Raji (cell line): ENCODE measurements around the gene HOGA1.

Source experiments
- POLR2A ChIP-seq: IDR thresholded peaks from 2 replicates; pipeline ENCODE4 v1.6.1; 2011; ENCODE audit warnings: low read depth, low read length, control low read depth; ENCODE audit not compliant: insufficient read depth

The HOGA1 gene

GRCh38 chr10:97584060-97584797 is at the start of gene HOGA1:
Gene HOGA1, plus strand, starts transcription at chr10:97584389. Its CDS starts 315 bp downstream, at chr10:97584704.
- TF ChIP-seq POLR2A, result no peak

GRCh38 chr10:97534746-97535367 is 49.3 kb upstream of the HOGA1 start:
- TF ChIP-seq POLR2A, result no peak

- no peak for TF ChIP-seq POLR2A
Measured at GRCh38 chr10:97537186-97537869, 46.9 kb upstream of the HOGA1 start.

DNA sequence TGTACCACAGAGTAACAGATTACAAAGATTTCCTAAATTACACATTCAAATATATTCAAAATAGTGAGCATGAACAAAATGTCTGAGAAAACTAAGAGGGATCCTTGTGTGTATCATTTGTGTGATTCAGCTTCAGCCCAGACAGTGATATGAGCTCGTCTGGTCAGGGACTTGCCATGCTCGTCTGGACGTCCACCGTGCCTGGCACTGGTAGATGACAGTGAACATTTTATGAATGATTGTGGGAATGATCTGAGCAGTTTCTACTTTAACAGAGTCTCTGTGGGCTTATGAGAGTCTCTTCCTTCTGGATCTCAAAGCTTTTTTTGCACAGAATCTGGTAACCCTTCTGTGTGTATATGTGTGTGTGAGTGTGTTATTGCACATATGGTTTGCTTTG is 45.8 kb upstream of the HOGA1 start:
- TF ChIP-seq POLR2A, result no peak

GRCh38 chr10:97538839-97539238 is 45.4 kb upstream of the HOGA1 start:
- TF ChIP-seq POLR2A, result no peak

- TF ChIP-seq POLR2A, result no peak
Measured at GRCh38 chr10:97539523-97540200, 44.5 kb upstream of the HOGA1 start.

DNA sequence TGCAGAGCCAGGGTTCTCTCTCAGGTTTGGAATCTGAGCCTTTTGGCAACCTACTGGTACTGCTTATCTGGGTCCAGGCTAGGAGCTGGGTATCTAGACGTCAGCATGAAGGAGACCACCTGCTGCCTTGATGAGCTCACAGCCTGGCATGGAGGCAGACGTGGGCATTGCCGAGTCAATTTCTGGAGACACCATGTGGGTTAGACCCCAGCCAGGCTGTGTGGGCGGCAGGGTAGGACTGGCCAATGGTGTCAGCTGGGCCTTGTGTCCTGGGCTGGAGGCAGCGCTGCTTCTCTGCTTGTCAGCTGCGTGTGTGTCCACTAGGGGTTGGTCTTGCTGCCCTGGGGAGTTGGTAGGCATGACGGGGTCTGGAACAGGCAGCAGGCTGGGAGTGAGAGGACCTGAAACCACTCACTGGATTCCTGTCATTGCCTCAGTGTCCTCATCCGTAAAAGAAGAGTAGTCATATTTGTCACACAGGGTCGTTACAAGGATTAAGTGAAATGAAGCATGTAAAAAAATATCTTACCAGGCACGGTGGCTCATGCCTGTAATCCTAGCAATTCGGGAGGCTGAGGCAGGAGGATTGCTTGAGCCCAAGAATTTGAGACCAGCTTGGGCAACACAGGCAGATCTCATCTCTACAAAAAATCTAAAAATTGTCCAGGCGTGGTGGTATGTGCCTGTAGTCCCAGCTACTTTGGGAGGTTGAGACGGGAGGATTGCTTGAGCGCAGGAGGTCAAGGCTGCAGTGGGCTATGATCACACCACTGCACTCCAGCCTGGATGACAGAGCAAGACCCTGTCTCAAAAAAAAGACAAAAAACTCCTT is 43.3 kb upstream of the HOGA1 start:
- no peak for TF ChIP-seq POLR2A

GRCh38 chr10:97542169-97543024 is 41.8 kb upstream of the HOGA1 start:
- TF ChIP-seq POLR2A, result no peak

DNA sequence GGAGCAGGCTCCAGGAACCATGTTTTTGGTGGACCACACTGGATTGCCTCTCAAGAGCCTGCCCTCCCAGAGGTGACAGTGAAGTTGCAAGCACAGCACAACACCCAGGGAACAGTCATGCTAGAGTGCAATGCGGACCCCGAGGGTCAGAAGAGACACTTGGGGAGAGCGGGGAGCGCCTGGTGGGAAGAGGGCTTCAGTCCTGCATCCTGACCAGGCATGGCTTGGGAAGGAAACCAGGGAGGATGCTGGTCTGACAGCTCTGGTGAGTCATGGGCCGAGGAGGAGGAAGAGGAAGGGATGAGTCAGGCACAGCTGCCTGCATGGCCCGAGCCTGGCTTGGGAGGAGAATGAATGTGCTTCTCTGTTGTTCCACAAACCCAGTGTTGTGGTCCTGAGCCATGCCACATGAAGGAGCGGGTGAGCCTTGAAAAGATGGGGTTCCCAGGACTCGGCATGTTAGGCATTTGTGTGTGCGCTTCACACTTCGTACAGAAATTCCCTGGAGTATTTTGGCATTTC is 41.1 kb upstream of the HOGA1 start:
- no peak for TF ChIP-seq POLR2A

- no peak for TF ChIP-seq POLR2A
Measured at GRCh38 chr10:97546456-97547270, 37.5 kb upstream of the HOGA1 start.

DNA sequence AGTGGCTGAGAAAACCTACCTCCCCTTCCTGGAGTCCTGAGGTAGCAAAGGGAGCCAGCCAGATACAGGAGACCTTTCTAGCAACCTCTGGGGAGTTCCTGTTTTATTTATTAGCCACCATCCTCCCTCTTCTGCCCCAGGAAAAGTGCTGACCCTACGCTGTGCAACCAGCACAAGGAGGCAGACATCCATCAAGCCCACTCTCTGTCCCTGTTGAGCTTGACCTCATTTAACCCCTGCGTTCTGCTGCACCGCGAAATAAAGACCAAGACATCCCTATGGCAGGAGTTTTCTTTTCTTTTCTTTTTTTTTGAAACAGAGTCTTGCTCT is 37.0 kb upstream of the HOGA1 start:
- no peak for TF ChIP-seq POLR2A

GRCh38 chr10:97547962-97548361 is 36.2 kb upstream of the HOGA1 start:
- no peak for TF ChIP-seq POLR2A

- TF ChIP-seq POLR2A, result no peak
Measured at GRCh38 chr10:97548828-97549455, 35.2 kb upstream of the HOGA1 start.
